HG03139 (cell line): ENCODE measurements around the gene DPM3.
"Not testable (repeated sequence)": the region's sequence is repeated elsewhere in the genome, so short reads cannot be mapped to it uniquely, and the experiment has no call there.

Experiments
- ATAC-seq: cut with Tn5 transposase; IDR thresholded peaks from one replicate; pipeline ENCODE4 v1.9.1; 2021; ENCODE audit not compliant: unreplicated experiment

Gene DPM3

GRCh38 chr1:155162631-155163030 lies 22.3 kb upstream of the DPM3 start:
- not testable (repeated sequence) for ATAC-seq

DNA sequence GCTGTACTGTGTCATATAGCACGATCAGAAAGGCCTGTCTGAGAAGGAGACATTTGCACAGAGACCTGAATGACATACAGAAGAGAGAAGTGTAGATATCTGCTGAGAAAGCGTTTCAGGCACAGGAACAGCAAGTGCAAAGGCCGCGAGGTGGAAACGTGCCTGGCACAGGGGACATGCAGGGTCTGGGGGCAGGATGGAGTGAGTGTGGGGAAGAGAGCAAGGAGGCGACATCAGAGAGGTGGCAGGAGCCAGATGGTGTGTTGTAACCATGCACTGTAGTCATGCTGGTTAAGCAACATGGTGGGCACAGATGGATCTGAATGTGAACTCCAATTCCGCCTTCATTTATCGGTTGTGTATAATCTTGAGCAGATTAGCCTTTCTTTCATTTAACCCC lies 19.8 kb upstream of the DPM3 start:
- no peak for ATAC-seq

- ATAC-seq, result no peak
Observed at GRCh38 chr1:155158991-155159390, 18.7 kb upstream of the DPM3 start.

DNA sequence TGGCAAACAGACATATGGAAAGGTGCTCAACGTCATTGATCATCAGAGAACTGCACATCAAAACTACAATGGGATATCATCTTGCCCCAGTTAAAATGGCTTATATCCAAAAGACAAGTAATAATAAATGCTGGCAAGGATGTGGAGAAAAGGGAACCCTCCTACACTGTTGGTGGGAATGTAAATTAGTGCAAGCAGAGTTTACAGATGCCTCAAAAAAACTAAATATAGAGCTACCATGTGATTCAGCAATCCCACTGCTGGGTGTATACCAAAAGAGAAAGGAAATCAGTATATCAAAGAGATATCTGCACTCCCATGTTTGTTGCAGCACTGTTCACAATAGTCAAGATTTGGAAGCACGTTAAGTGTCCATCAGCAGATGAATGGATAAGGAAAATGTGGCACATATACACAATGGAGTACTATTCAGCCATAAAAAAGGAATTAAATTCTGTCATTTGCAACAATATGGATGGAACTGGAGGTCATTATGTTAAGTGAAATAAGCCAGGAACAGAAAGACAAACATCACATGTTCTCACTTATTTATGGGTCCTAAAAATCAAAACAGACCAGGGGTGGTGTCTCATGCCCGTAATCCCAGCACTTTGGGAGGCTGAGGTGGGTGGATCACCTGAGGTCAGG lies 15.8 kb upstream of the DPM3 start:
- not testable (repeated sequence) for ATAC-seq

DNA sequence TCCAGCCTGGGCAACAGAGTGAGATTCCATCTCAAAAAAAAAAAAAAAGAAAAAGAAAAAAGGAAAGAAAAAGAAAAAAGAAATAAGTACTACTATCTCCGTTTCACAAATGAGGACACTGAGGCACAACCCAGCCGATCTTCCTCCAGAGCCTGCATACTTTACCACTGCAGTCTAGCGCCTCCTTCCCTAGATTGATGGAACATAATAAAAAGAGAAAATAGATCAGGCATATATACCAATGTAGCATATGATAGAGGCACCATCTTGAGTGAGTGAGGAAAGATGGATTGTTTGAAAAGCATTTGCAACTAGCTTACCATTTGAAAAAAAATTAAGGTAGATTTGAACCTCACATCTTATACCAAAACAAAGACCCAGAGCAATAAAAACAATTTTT lies 5.2 kb upstream of the DPM3 start:
- no peak for ATAC-seq

DNA sequence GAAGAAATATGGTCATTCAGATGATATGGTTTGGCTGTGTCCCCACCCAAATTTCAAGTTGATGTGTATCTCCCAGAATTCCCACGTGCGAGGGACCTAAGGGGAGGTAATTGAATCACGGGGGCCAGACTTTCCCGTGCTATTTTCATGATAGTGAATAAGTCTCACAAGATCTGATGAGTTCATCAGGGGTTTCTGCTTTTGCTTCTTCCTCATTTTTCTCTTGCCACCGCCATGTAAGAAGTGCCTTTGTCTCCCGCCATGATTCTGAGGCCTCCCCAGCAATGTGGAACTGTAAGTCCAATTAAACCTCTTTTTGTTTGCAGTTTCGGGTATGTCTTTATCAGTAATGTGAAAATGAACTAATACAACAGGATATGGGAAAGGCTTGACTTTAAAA lies 1.4 kb upstream of the DPM3 start:
- no peak for ATAC-seq

DNA sequence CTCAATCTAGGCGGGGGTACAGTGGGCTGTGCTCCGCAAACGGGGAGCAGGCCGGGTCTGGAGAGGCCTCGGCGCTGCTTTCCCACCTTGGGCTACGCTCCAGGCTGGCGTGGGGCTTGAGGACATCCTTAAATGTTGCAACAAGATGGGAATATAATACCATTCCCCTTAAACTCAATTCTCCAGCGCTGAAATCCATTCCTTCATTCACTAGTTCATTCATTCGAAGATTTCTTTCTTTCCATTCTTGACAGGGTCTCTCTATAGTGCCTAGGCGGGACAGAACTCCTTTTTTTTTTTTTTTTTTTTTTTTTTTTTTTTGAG lies 261 bp upstream of the DPM3 start:
- no peak for ATAC-seq

DNA sequence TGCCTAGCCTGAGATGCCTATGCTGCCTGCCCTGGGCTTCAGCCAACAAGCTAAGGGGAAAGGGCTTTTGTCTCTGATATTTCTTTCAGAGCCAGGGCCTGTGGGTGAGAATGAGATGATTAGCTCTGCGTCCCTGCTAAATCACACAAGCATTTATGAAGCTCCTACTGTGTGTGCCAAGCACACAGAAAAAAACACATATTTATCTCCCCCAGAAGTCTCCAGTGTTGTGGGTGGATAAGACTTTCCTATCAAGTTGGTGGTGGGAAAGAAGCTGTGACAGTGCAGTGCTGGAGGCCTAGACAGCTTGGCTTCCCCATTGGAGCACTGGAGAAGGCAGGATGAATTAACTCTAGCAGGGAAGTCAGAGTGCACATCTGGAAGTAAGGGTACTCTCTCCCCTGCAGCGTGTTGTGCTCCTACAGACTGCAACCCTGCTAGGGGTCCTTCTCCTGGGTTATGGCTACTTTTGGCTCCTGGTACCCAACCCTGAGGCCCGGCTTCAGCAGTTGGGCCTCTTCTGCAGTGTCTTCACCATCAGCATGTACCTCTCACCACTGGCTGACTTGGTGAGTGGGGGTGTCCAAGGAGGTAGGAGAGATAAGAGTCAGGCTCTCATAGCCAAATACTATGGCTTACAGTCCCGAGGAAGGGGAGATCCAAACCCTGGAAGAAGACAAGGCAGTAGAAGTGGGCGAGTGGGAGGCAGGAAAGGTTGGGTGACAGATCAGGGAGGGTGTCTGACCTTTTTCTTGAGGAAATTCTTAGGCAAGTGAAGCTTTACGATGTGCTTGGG lies 3.0 kb downstream of the DPM3 start:
- ATAC-seq, result no peak

DNA sequence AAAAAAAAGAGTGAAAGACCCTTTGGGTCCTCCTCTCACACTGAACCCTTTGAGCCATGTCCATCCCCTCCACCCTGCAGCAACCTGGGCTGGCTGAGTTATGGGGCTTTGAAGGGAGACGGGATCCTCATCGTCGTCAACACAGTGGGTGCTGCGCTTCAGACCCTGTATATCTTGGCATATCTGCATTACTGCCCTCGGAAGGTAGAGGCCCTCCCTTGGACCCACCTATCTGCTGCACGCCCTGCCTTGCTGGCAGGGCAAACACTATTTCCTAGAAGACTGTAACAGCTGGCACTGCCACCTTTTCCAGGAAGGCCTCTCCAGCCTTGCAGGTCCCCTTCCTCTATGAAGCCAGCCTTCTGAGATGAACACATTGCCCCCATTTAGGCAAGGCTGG lies 3.6 kb downstream of the DPM3 start:
- no peak for ATAC-seq

DNA sequence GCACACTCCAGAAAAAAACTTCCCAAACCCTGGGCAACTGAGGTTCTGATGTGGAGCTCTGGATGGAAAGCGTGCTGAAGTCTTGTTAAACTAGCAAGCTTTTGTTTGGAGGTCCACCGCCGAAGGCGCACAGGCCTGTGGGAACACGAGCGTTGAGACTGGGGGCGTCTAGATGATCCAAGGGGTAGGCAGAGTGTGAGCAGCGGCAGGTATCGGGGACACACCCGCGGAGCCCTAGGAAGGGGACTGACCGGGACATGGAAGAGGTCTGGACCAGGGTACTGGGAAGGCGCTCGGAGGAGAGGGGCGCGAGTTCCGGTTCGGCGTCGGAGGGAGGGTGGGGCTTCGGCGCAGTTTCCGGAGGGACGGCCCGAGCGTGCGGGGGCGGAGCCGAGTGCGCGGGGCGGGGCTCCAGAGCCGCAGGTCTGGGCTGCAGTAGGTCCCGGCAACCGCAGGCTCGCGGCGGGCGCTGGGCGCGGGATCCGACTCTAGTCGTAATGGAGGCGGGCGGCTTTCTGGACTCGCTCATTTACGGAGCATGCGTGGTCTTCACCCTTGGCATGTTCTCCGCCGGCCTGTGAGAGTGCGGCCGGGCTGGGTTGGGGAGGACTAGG lies 4.8 kb downstream of the DPM3 start, which contains the start of gene SLC50A1:
TSS of gene SLC50A1 (plus strand) at position 438 of the 614 bp plus-strand sequence. CDS start at position 498, 60 bp downstream.
- peak; percentile 74 for ATAC-seq

- no peak for ATAC-seq
Observed at GRCh38 chr1:155134880-155135414, 5.4 kb downstream of the DPM3 start.

DNA sequence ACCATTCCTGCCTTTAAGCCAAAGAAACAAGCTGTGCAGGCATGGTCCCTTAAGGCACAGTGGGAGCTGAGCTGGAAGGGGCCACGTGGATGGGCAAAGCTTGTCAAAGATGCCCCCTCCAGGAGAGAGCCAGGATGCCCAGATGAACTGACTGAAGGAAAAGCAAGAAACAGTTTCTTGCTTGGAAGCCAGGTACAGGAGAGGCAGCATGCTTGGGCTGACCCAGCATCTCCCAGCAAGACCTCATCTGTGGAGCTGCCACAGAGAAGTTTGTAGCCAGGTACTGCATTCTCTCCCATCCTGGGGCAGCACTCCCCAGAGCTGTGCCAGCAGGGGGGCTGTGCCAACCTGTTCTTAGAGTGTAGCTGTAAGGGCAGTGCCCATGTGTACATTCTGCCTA lies 6.0 kb downstream of the DPM3 start:
- ATAC-seq, result no peak

GRCh38 chr1:155133799-155134281 lies 6.5 kb downstream of the DPM3 start:
- no peak for ATAC-seq

DNA sequence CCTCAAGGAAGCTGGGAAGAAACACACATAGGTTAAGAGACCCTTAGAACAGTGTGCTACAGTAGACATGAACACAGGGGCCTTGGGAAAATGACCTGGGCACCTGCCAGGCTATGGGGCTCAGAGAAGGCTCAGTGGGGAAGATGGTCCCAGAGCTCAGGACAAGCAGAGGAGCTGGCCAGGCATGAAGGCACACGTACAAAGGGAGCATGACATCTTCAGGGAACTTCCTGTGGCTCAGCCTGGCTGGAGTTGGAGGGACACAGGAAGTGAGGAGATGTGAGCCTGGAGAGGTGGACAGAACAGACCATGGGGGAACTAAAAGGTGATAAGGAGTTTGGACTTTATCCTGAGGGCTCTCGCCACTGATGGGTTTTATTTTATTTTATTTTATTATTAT lies 8.5 kb downstream of the DPM3 start:
- ATAC-seq, result no peak

DNA sequence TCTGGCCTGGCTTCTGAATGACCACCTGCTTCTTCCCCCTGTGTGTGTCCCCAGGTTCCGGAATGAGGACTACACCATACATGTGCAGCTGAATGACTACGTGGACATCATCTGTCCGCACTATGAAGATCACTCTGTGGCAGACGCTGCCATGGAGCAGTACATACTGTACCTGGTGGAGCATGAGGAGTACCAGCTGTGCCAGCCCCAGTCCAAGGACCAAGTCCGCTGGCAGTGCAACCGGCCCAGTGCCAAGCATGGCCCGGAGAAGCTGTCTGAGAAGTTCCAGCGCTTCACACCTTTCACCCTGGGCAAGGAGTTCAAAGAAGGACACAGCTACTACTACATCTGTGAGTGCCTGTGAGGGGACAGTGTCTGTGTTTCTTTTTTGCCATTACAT lies 9.0 kb downstream of the DPM3 start:
- no peak for ATAC-seq

- no peak for ATAC-seq
Observed at GRCh38 chr1:155130272-155131006, 9.9 kb downstream of the DPM3 start.

- no peak for ATAC-seq
Observed at GRCh38 chr1:155128755-155129473, 11.4 kb downstream of the DPM3 start.

- no peak for ATAC-seq
Observed at GRCh38 chr1:155127967-155128754, 12.2 kb downstream of the DPM3 start.

DNA sequence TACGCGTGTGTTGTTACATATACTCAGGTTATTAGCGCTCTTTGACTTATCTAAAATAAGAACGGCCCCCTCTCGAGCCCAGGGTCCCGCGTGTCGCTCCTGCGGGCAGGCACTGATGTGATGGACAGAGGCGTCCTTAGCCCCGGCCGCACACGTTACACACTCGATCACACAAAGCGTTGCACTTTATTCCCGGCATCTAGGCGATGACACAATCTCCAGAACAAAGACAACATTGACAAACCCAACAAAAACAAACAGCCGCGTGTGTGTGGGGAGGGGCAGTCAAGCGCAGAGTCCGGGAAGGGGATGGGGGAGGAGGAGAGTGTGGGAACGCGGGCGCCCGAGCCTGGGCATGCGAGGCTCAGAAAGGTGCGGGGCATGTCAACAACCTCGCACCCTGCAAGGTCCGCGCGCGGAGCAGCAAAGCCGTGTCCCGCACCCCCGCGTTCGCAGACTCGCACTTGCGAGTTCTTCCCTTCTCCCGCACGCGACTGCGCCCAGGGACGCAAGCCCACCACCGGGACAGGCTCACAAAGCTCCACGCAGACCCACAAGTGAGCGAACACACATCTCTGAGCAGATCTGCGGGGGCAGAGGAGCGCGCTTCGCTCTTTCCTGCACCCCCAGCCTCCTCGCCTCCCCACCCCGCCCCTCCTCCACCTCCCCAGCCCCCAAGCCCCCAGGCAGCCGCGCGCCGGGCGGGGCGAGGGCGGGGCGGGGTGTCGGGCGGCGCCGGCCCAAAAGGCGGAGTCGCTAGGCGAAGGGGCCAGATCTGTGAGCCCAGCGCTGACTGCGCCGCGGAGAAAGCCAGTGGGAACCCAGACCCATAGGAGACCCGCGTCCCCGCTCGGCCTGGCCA lies 13.0 kb downstream of the DPM3 start, which contains the start of gene EFNA1:
TSS of gene EFNA1 (plus strand) at position 772 of the 862 bp plus-strand sequence. CDS start 102 bp downstream, outside the sequence.
- ATAC-seq, result no peak
